Endodermal cell (in vitro differentiated cells): ENCODE data around the gene CERT1. TPM values are rescaled to one million over a fixed set of nuclear protein-coding genes. Genes with fewer than 3 reads are reported as not detected.

Experiments
- DNase-seq: peaks from one replicate; pipeline ENCODE4 v3.0.0-alpha.2; 2017
- H3K27ac ChIP-seq: 2 replicates; pipeline ENCODE4 v1.5.1; 2013; ENCODE audit warnings: mild to moderate bottlenecking, low read depth, low read length, moderate library complexity
- H3K27me3 ChIP-seq: 2 replicates; pipeline ENCODE4 v1.6.1; 2013; ENCODE audit warnings: mild to moderate bottlenecking, low read length, moderate library complexity; ENCODE audit not compliant: insufficient read depth, control insufficient read depth, poor library complexity, severe bottlenecking
- H3K36me3 ChIP-seq: 2 replicates; pipeline ENCODE4 v1.7.0; 2013; ENCODE audit warnings: mild to moderate bottlenecking, low read length, moderate library complexity; ENCODE audit not compliant: control insufficient read depth, insufficient read depth
- H3K4me1 ChIP-seq: one replicate; pipeline ENCODE4 v1.7.0; 2013; ENCODE audit warnings: low read length; ENCODE audit not compliant: control insufficient read depth, insufficient read depth
- H3K4me3 ChIP-seq: 2 replicates; pipeline ENCODE4 v1.5.1; 2013; ENCODE audit warnings: mild to moderate bottlenecking, low read length, moderate library complexity
- H3K9ac ChIP-seq: 2 replicates; pipeline ENCODE4 v1.6.1; 2013; ENCODE audit warnings: mild to moderate bottlenecking, low read length, moderate library complexity; ENCODE audit not compliant: poor library complexity, severe bottlenecking; ENCODE audit errors: extremely low read depth
- H3K9me3 ChIP-seq: 2 replicates; pipeline ENCODE4 v1.6.1; 2013; ENCODE audit warnings: mild to moderate bottlenecking, low read length, moderate library complexity; ENCODE audit not compliant: control insufficient read depth
- H3K27ac Mint-ChIP-seq: 2 replicates; pipeline ENCODE4 v1.8.0; 2020; ENCODE audit warnings: mixed read lengths
- H3K27me3 Mint-ChIP-seq: 2 replicates; pipeline ENCODE4 v1.8.0; 2021; ENCODE audit warnings: mild to moderate bottlenecking, mixed read lengths; ENCODE audit not compliant: insufficient read depth
- H3K36me3 Mint-ChIP-seq: 2 replicates; pipeline ENCODE4 v1.8.0; 2020; ENCODE audit warnings: low read depth, mixed read lengths
- H3K4me1 Mint-ChIP-seq: 2 replicates; pipeline ENCODE4 v1.8.0; 2020; ENCODE audit warnings: mixed read lengths
- H3K4me3 Mint-ChIP-seq: 2 replicates; pipeline ENCODE4 v1.8.0; 2020; ENCODE audit warnings: mild to moderate bottlenecking, moderate library complexity, mixed read lengths
- H3K9me3 Mint-ChIP-seq: 2 replicates; pipeline ENCODE4 v1.8.0; 2020; ENCODE audit warnings: mild to moderate bottlenecking, mixed read lengths
- CTCF ChIP-seq: fragments of 200-600 bp; sonication (generic); conservative IDR thresholded peaks from 2 replicates; pipeline ENCODE4 v1.5.0; 2021; ENCODE audit warnings: antibody characterized with exemption, mild to moderate bottlenecking
- WGBS, 2 experiments: methylation state at CpG; one replicate each; pipeline versions ENCODE4 v1.1.5 to v1.1.7; 2013; ENCODE audit warnings: missing lambda C conversion rate in 2 of 2, mixed read lengths in 1 of 2; ENCODE audit not compliant: insufficient coverage in 1 of 2, insufficient read length in 1 of 2; 5-methylcytosine and 5-hydroxymethylcytosine counted together
- total RNA-seq, 2 donors: library from RNA; stranded (reverse); fragmentation: NEBNext Ultra II Directional in 1 of 2; extraction: Animal tissue kit (Norgen Biotek cat#: 25700) in 1 of 2; gene quantifications; 2 replicates in 1 of 2; 3 replicates in 1 of 2; pipeline ENCODE4 v1.2.1, GENCODE V29; 2021

CERT1 gene
- total RNA-seq, 2 donors from 2014 or later: 51.0 to 73.5 TPM

- no peak overlapping the region for H3K27ac Mint-ChIP-seq
- 88 to 95% methylated on average over 5 to 6 of the region's 6 CpGs for WGBS, 2 experiments
- no peak for TF ChIP-seq CTCF
Observed at GRCh38 chr5:75546830-75547229, 35.4 kb upstream of the CERT1 start.

GRCh38 chr5:75545131-75545530 is 33.7 kb upstream of the CERT1 start:
- H3K27ac ChIP-seq: no peak overlapping the region
- Mint-ChIP-seq H3K27me3 (no peaks in the 10 kb centered on the region), H3K36me3 (peaks cover 5% of the 10 kb centered on the region), H3K4me1 (peaks cover 2% of the 10 kb centered on the region), H3K4me3 (no peak overlapping the region), H3K9me3 (no peaks in the 10 kb centered on the region), H3K27ac (no peak overlapping the region)
- no peak overlapping the region for H3K9ac ChIP-seq
- WGBS, 2 experiments: 100% methylated on average over 2 of the region's 2 CpGs
- H3K4me3 ChIP-seq: no peak overlapping the region
- no peaks in the 10 kb centered on the region for H3K4me1 ChIP-seq
- no peak for DNase-seq
- H3K9me3 ChIP-seq: peaks cover 4% of the 10 kb centered on the region
- no peaks in the 10 kb centered on the region for H3K27me3 ChIP-seq
- H3K36me3 ChIP-seq: no peaks in the 10 kb centered on the region
- no peak for TF ChIP-seq CTCF

More at GRCh38 chr5:75546830-75547229, 35.4 kb upstream of the CERT1 start:
- no peak for DNase-seq
- Histone ChIP-seq H3K9me3 (peaks cover 5% of the 10 kb centered on the region), H3K4me1 (no peaks in the 10 kb centered on the region), H3K36me3 (no peaks in the 10 kb centered on the region), H3K27me3 (no peaks in the 10 kb centered on the region), H3K27ac (no peak overlapping the region), H3K9ac (no peak overlapping the region), H3K4me3 (no peak overlapping the region)
- Mint-ChIP-seq H3K9me3 (no peaks in the 10 kb centered on the region), H3K4me3 (no peak overlapping the region), H3K36me3 (peaks cover 10% of the 10 kb centered on the region), H3K4me1 (no peaks in the 10 kb centered on the region), H3K27me3 (no peaks in the 10 kb centered on the region)

GRCh38 chr5:75538211-75538610 is 26.8 kb upstream of the CERT1 start:
- peaks cover 15% of the 10 kb centered on the region for H3K36me3 Mint-ChIP-seq
- Histone ChIP-seq H3K27ac (no peak overlapping the region), H3K9ac (no peak overlapping the region), H3K36me3 (no peaks in the 10 kb centered on the region), H3K4me1 (peaks cover 8% of the 10 kb centered on the region), H3K27me3 (no peaks in the 10 kb centered on the region), H3K9me3 (peaks cover 19% of the 10 kb centered on the region), H3K4me3 (no peak overlapping the region)
- no peak overlapping the region for H3K4me3 Mint-ChIP-seq
- no peak for DNase-seq
- no peak overlapping the region for H3K27ac Mint-ChIP-seq
- H3K9me3 Mint-ChIP-seq: peaks cover 8% of the 10 kb centered on the region
- 100% methylated on average over 1 of the region's 1 CpG; no CpG with 5 or more reads in 1 of the 2 experiments for WGBS, 2 experiments
- peaks cover 18% of the 10 kb centered on the region for H3K4me1 Mint-ChIP-seq
- H3K27me3 Mint-ChIP-seq: no peaks in the 10 kb centered on the region
- TF ChIP-seq CTCF: no peak
